ENCODE data around the gene INTS6L.
"Not testable (repeated sequence)": the region's sequence is repeated elsewhere in the genome, so short reads cannot be mapped to it uniquely, and the experiment has no call there.

Gene INTS6L

GRCh38 chrX:135624408-135625204 lies 104.1 kb downstream of the INTS6L start:
- not testable (repeated sequence) for DNase-seq

GRCh38 chrX:135625995-135626394 lies 105.5 kb downstream of the INTS6L start:
- DNase-seq = no peak

- DNase-seq = no peak
Measured at GRCh38 chrX:135629342-135629741, 108.9 kb downstream of the INTS6L start.

Measured in MV-4-11 (cell line).